GM19023 (cell line): Measurements from ENCODE around the gene PSMG1.
A peak's percentile ranks its signal among the peaks of the same experiment; 100 is the strongest.
"Not testable (repeated sequence)": the region's sequence is repeated elsewhere in the genome, so short reads cannot be mapped to it uniquely, and the experiment has no call there.

Experiments used
- ATAC-seq: cut with Tn5 transposase; IDR thresholded peaks from one replicate; pipeline ENCODE4 v1.9.1; 2021; ENCODE audit warnings: mild to moderate bottlenecking, moderate library complexity; ENCODE audit not compliant: unreplicated experiment

The PSMG1 gene

GRCh38 chr21:39183272-39184049 is at the start of gene PSMG1:
TSS of gene PSMG1 (minus strand) at chr21:39183451. CDS start at chr21:39183385, 66 bp downstream.
- ATAC-seq = peak; percentile 90

- ATAC-seq = no peak
These were observed 49.6 kb upstream of the PSMG1 start for GRCh38 chr21:39232861-39233291.

- no peak for ATAC-seq
These were observed 41.7 kb upstream of the PSMG1 start for GRCh38 chr21:39224930-39225329.

- ATAC-seq = no peak
These were observed 38.8 kb upstream of the PSMG1 start for GRCh38 chr21:39221997-39222486.

- ATAC-seq = no peak
These were observed 38.2 kb upstream of the PSMG1 start for GRCh38 chr21:39221282-39221996.

GRCh38 chr21:39220875-39221274 is 37.6 kb upstream of the PSMG1 start:
- not testable (repeated sequence) for ATAC-seq

GRCh38 chr21:39220150-39220549 is 36.9 kb upstream of the PSMG1 start:
- ATAC-seq = no peak

GRCh38 chr21:39218082-39218409 is 34.8 kb upstream of the PSMG1 start:
- no peak for ATAC-seq

GRCh38 chr21:39217356-39218081 is 34.3 kb upstream of the PSMG1 start:
- no peak for ATAC-seq

GRCh38 chr21:39216290-39216689 is 33.0 kb upstream of the PSMG1 start:
- ATAC-seq = no peak

GRCh38 chr21:39215078-39215477 is 31.8 kb upstream of the PSMG1 start:
- ATAC-seq = no peak

- ATAC-seq = no peak
These were observed 26.1 kb upstream of the PSMG1 start for GRCh38 chr21:39209334-39209688.

- no peak for ATAC-seq
These were observed 25.5 kb upstream of the PSMG1 start for GRCh38 chr21:39208624-39209333.

- ATAC-seq = no peak
These were observed 20.9 kb upstream of the PSMG1 start for GRCh38 chr21:39204134-39204533.

- no peak for ATAC-seq
These were observed 15.5 kb upstream of the PSMG1 start for GRCh38 chr21:39198800-39199199.

GRCh38 chr21:39197448-39198233 is 14.4 kb upstream of the PSMG1 start:
- ATAC-seq = no peak

- ATAC-seq = no peak
These were observed 13.6 kb upstream of the PSMG1 start for GRCh38 chr21:39196838-39197237.

GRCh38 chr21:39196310-39196709 is 13.1 kb upstream of the PSMG1 start:
- ATAC-seq = no peak

- ATAC-seq = no peak
These were observed 10.1 kb upstream of the PSMG1 start for GRCh38 chr21:39193380-39193779.
